Measurements from ENCODE around the gene SLC38A5. TPM values are rescaled to one million over a fixed set of nuclear protein-coding genes. Genes with fewer than 3 reads are reported as not detected.
"Not testable (repeated sequence)": the region's sequence is repeated elsewhere in the genome, so short reads cannot be mapped to it uniquely, and the experiment has no call there.

SLC38A5 gene
- total and polyA plus RNA-seq, 8 donors = 21.2 to 70.7 (median 38.6) TPM

- H3K27ac ChIP-seq = no peak overlapping the region
- TF ChIP-seq CTCF (IDR thresholded peaks at IDR 0.05) = no peak
- no peak overlapping the region for H3K4me3 ChIP-seq
- intact Hi-C loops (cut with DNase I) = no loop called here
- H3K36me3 ChIP-seq = no peaks in the 10 kb centered on the region
- H3K27me3 ChIP-seq = no peaks in the 10 kb centered on the region
- H3K9me3 ChIP-seq = no peaks in the 10 kb centered on the region
- H3K4me1 ChIP-seq = no peaks in the 10 kb centered on the region
- no peak for DNase-seq
- ATAC-seq = no peak
Observed at GRCh38 chrX:48459483-48459882, 10.6 kb downstream of the SLC38A5 start.

- Histone ChIP-seq H3K9me3 (no peaks in the 10 kb centered on the region), H3K4me1 (no peaks in the 10 kb centered on the region), H3K4me3 (no peak overlapping the region), H3K27ac (no peak overlapping the region), H3K36me3 (no peaks in the 10 kb centered on the region), H3K27me3 (no peaks in the 10 kb centered on the region)
- DNase-seq = no peak
- no peak for TF ChIP-seq CTCF (IDR thresholded peaks at IDR 0.05)
- intact Hi-C loops (cut with DNase I) = no loop called here
- ATAC-seq = no peak
Observed at GRCh38 chrX:48458711-48459110, 11.3 kb downstream of the SLC38A5 start.

- DNase-seq (no peak), ATAC-seq (no peak)
- intact Hi-C loops (cut with DNase I) = no loop called here
- H3K4me3 ChIP-seq = no peak overlapping the region
- H3K4me1 ChIP-seq = no peaks in the 10 kb centered on the region
- H3K9me3 ChIP-seq = no peaks in the 10 kb centered on the region
- no peaks in the 10 kb centered on the region for H3K27me3 ChIP-seq
- no peak for TF ChIP-seq CTCF (IDR thresholded peaks at IDR 0.05)
- no peak overlapping the region for H3K27ac ChIP-seq
- no peaks in the 10 kb centered on the region for H3K36me3 ChIP-seq
Observed at GRCh38 chrX:48456628-48457331, 13.3 kb downstream of the SLC38A5 start.

GRCh38 chrX:48451708-48452107 is 18.4 kb downstream of the SLC38A5 start:
- Histone ChIP-seq H3K36me3 (no peaks in the 10 kb centered on the region), H3K4me1 (no peaks in the 10 kb centered on the region), H3K27ac (no peak overlapping the region), H3K27me3 (no peaks in the 10 kb centered on the region), H3K4me3 (no peak overlapping the region), H3K9me3 (no peaks in the 10 kb centered on the region)
- no peak for TF ChIP-seq CTCF (IDR thresholded peaks at IDR 0.05)
- ATAC-seq (no peak), DNase-seq (no peak)
- intact Hi-C loops (cut with DNase I) = no loop called here

- no peak overlapping the region for H3K4me3 ChIP-seq
- no peak for ATAC-seq
- no peak for DNase-seq
- no peaks in the 10 kb centered on the region for H3K9me3 ChIP-seq
- no peaks in the 10 kb centered on the region for H3K4me1 ChIP-seq
- intact Hi-C loops (cut with DNase I) = no loop called here
- no peak overlapping the region for H3K27ac ChIP-seq
- H3K36me3 ChIP-seq = no peaks in the 10 kb centered on the region
- no peaks in the 10 kb centered on the region for H3K27me3 ChIP-seq
- no peak for TF ChIP-seq CTCF (IDR thresholded peaks at IDR 0.05)
Observed at GRCh38 chrX:48450076-48450475, 20.0 kb downstream of the SLC38A5 start.

- H3K27me3 ChIP-seq; intact Hi-C loops (cut with DNase I); ATAC-seq; H3K9me3 ChIP-seq; H3K4me3 ChIP-seq; H3K27ac ChIP-seq; H3K36me3 ChIP-seq; DNase-seq; H3K4me1 ChIP-seq: not testable (repeated sequence)
Observed at GRCh38 chrX:48447201-48447600, 22.9 kb downstream of the SLC38A5 start.

- DNase-seq; H3K36me3 ChIP-seq; intact Hi-C loops (cut with DNase I); H3K4me1 ChIP-seq; H3K27ac ChIP-seq; H3K27me3 ChIP-seq; H3K4me3 ChIP-seq; ATAC-seq; H3K9me3 ChIP-seq: not testable (repeated sequence)
Observed at GRCh38 chrX:48433713-48434112, 36.3 kb downstream of the SLC38A5 start.

- ATAC-seq; H3K4me3 ChIP-seq; H3K9me3 ChIP-seq; DNase-seq; H3K4me1 ChIP-seq; intact Hi-C loops (cut with DNase I); H3K27me3 ChIP-seq; H3K36me3 ChIP-seq; H3K27ac ChIP-seq: not testable (repeated sequence)
Observed at GRCh38 chrX:48430166-48430565, 39.9 kb downstream of the SLC38A5 start.

- H3K27ac ChIP-seq; H3K4me3 ChIP-seq; ATAC-seq; intact Hi-C loops (cut with DNase I); DNase-seq; H3K36me3 ChIP-seq; H3K4me1 ChIP-seq; H3K27me3 ChIP-seq; H3K9me3 ChIP-seq: not testable (repeated sequence)
Observed at GRCh38 chrX:48429606-48430005, 40.5 kb downstream of the SLC38A5 start.
